GM23338 (cell line): ENCODE results near the gene SLC30A5. TPM values are rescaled to one million over a fixed set of nuclear protein-coding genes. Genes with fewer than 3 reads are reported as not detected.

ENCODE experiments used
- ATAC-seq: fragments of 200-7000 bp; cut with Tn5 transposase; 3 replicates; pipeline ENCODE4 v1.9.1; 2020
- DNase-seq: peaks from one replicate; pipeline ENCODE4 v3.0.0-alpha.2; 2015; ENCODE audit warnings: low spot score
- H2AFZ ChIP-seq: fragments of 200-600 bp; sonication (generic); 2 replicates; pipeline ENCODE4 v1.8.0; 2016; ENCODE audit warnings: antibody characterized with exemption, mild to moderate bottlenecking, moderate library complexity
- H3F3A ChIP-seq: fragments of 200-600 bp; sonication (generic); replicated peaks from 2 replicates; pipeline ENCODE4 v1.8.0; 2017; ENCODE audit warnings: antibody characterized with exemption, mixed run types, low read depth
- H3K27ac ChIP-seq: fragments of 200-600 bp; sonication (generic); 2 replicates; pipeline ENCODE4 v1.6.1; 2016; ENCODE audit warnings: low read depth
- H3K27me3 ChIP-seq: fragments of 200-600 bp; sonication (generic); 2 replicates; pipeline ENCODE4 v1.8.0; 2016; ENCODE audit warnings: mild to moderate bottlenecking, mixed run types, moderate library complexity; ENCODE audit not compliant: insufficient read depth
- H3K36me3 ChIP-seq: fragments of 200-600 bp; sonication (generic); 2 replicates; pipeline ENCODE4 v1.8.0; 2016; ENCODE audit warnings: mild to moderate bottlenecking; ENCODE audit not compliant: insufficient read depth
- H3K4me1 ChIP-seq: fragments of 200-600 bp; sonication (generic); 2 replicates; pipeline ENCODE4 v1.8.0; 2016; ENCODE audit warnings: mild to moderate bottlenecking, moderate library complexity; ENCODE audit not compliant: insufficient read depth
- H3K4me2 ChIP-seq: fragments of 200-600 bp; sonication (generic); 2 replicates; pipeline ENCODE4 v1.7.1; 2017; ENCODE audit warnings: mixed run types
- H3K4me3 ChIP-seq: fragments of 200-600 bp; sonication (generic); 2 replicates; pipeline ENCODE4 v1.6.1; 2016; ENCODE audit warnings: mixed run types
- H3K79me2 ChIP-seq: fragments of 200-600 bp; sonication (generic); replicated peaks from 2 replicates; pipeline ENCODE4 v1.8.0; 2017; ENCODE audit warnings: mild to moderate bottlenecking; ENCODE audit not compliant: insufficient read depth
- H3K9me2 ChIP-seq: fragments of 200-600 bp; sonication (generic); 2 replicates; pipeline ENCODE4 v1.8.0; 2017; ENCODE audit not compliant: insufficient read depth
- H4K20me1 ChIP-seq: fragments of 200-600 bp; sonication (generic); replicated peaks from 2 replicates; pipeline ENCODE4 v1.8.0; 2017; ENCODE audit warnings: mild to moderate bottlenecking; ENCODE audit not compliant: insufficient read depth
- H3K27ac Mint-ChIP-seq: 2 replicates; pipeline ENCODE4 v1.8.0; 2020; ENCODE audit warnings: inconsistent platforms, mild to moderate bottlenecking, moderate library complexity, mixed read lengths
- H3K27me3 Mint-ChIP-seq: 3 replicates; pipeline ENCODE4 v1.8.0; 2022; ENCODE audit warnings: low read depth, mild to moderate bottlenecking, moderate library complexity, mixed read lengths, inconsistent platforms; ENCODE audit not compliant: insufficient read depth, poor library complexity
- H3K36me3 Mint-ChIP-seq: 3 replicates; pipeline ENCODE4 v1.8.0; 2021; ENCODE audit warnings: low read depth, mild to moderate bottlenecking, inconsistent platforms, moderate library complexity, mixed read lengths
- H3K4me1 Mint-ChIP-seq: 3 replicates; pipeline ENCODE4 v1.8.0; 2020; ENCODE audit warnings: mild to moderate bottlenecking, inconsistent platforms, mixed read lengths
- H3K4me3 Mint-ChIP-seq: 3 replicates; pipeline ENCODE4 v1.8.0; 2021; ENCODE audit warnings: moderate library complexity, mild to moderate bottlenecking, inconsistent platforms, mixed read lengths
- H3K9me3 Mint-ChIP-seq: 3 replicates; pipeline ENCODE4 v1.8.0; 2020; ENCODE audit warnings: moderate library complexity, mild to moderate bottlenecking, inconsistent platforms, mixed read lengths
- CREB1 ChIP-seq: fragments of 250-450 bp; sonication (Bioruptor Pico); IDR thresholded peaks from 2 replicates; pipeline ENCODE4 v1.5.0; 2020; ENCODE audit warnings: low read depth, mild to moderate bottlenecking, moderate library complexity
- EZH2 ChIP-seq: fragments of 200-600 bp; sonication (generic); IDR thresholded peaks from one replicate; pipeline ENCODE4 v1.8.0; 2017; ENCODE audit warnings: antibody characterized with exemption, mild to moderate bottlenecking, low read depth; ENCODE audit not compliant: unreplicated experiment
- EZH2phosphoT487 ChIP-seq: fragments of 200-600 bp; sonication (generic); IDR thresholded peaks from one replicate; pipeline ENCODE4 v1.8.1; 2018; ENCODE audit warnings: antibody characterized with exemption; ENCODE audit not compliant: unreplicated experiment
- JUNB ChIP-seq: IDR thresholded peaks from one replicate; pipeline ENCODE4 v1.6.1; 2016; ENCODE audit warnings: antibody characterized with exemption; ENCODE audit not compliant: unreplicated experiment
- NANOG ChIP-seq: IDR thresholded peaks from 2 replicates; pipeline ENCODE4 v1.6.1; 2016; ENCODE audit warnings: antibody characterized with exemption, borderline replicate concordance
- REST ChIP-seq: IDR thresholded peaks from one replicate; pipeline ENCODE4 v1.6.1; 2018; ENCODE audit warnings: antibody characterized with exemption; ENCODE audit not compliant: unreplicated experiment
- STAT1 ChIP-seq: IDR thresholded peaks from one replicate; pipeline ENCODE4 v1.6.1; 2016; ENCODE audit warnings: antibody characterized with exemption; ENCODE audit not compliant: unreplicated experiment
- ZNF114 ChIP-seq: fragments of 250-450 bp; sonication (Bioruptor Pico); IDR thresholded peaks from 2 replicates; pipeline ENCODE4 v1.5.0; 2020; ENCODE audit warnings: mild to moderate bottlenecking, moderate library complexity
- polyA plus RNA-seq: library from polyadenylated mRNA; unstranded; fragments of >200 nt; fragmentation: Nextera tagmentation; extraction: Ambion mirVana; gene quantifications from 2 replicates; pipeline ENCODE4 v1.2.1, GENCODE V29; 2016
- total RNA-seq: library from RNA; depleted of rRNA; stranded (reverse); fragments of >200 nt; shearing (Covaris generic); gene quantifications from 2 replicates; pipeline ENCODE4 v1.2.3, GENCODE V29; 2014

Gene SLC30A5
- total and polyA plus RNA-seq, 2 experiments from 2014 or later: 38.2 to 43.2 TPM

GRCh38 chr5:69052181-69052580, 41.6 kb upstream of the SLC30A5 start:
- Mint-ChIP-seq H3K9me3 (peaks cover 5% of the 10 kb centered on the region; the same call in 2 of the 3 replicates), H3K27ac (no peak overlapping the region), H3K27me3 (peaks cover 2% of the 10 kb centered on the region), H3K36me3 (no peaks in the 10 kb centered on the region), H3K4me3 (no peak overlapping the region), H3K4me1 (no peaks in the 10 kb centered on the region)
- Histone ChIP-seq H3K4me2 (no peak overlapping the region), H3K4me3 (no peak overlapping the region), H4K20me1 (no peaks in the 10 kb centered on the region), H3K27ac (no peak overlapping the region), H3K4me1 (no peaks in the 10 kb centered on the region), H3K27me3 (no peaks in the 10 kb centered on the region), H3K79me2 (no peaks in the 10 kb centered on the region), H3K36me3 (no peaks in the 10 kb centered on the region), H3K9me2 (no peaks in the 10 kb centered on the region), H3F3A (no peaks in the 10 kb centered on the region), H2AFZ (no peak overlapping the region)
- no peak for TF ChIP-seq STAT1
- no peak for TF ChIP-seq REST
- TF ChIP-seq CREB1: no peak
- TF ChIP-seq ZNF114 (CRISPR knock-in tag): no peak
- TF ChIP-seq NANOG: no peak
- TF ChIP-seq EZH2: no peak
- TF ChIP-seq JUNB: no peak
- DNase-seq (no peak), ATAC-seq (no peak)

GRCh38 chr5:69074664-69075521, 18.9 kb upstream of the SLC30A5 start:
- ATAC-seq: no peak
- H3K9me2 ChIP-seq: no peaks in the 10 kb centered on the region
- Mint-ChIP-seq H3K27ac (no peak overlapping the region), H3K9me3 (no peaks in the 10 kb centered on the region), H3K4me1 (no peaks in the 10 kb centered on the region; the same call in 2 of the 3 replicates), H3K4me3 (no peak overlapping the region), H3K27me3 (peaks cover 6% of the 10 kb centered on the region), H3K36me3 (no peaks in the 10 kb centered on the region)
- H4K20me1 ChIP-seq: no peaks in the 10 kb centered on the region
- no peaks in the 10 kb centered on the region for H3F3A ChIP-seq
- no peaks in the 10 kb centered on the region for H3K4me1 ChIP-seq
- H3K4me2 ChIP-seq: no peak overlapping the region
- no peak overlapping the region for H3K4me3 ChIP-seq
- H2AFZ ChIP-seq: no peak overlapping the region
- no peak for TF ChIP-seq JUNB
- TF ChIP-seq EZH2phosphoT487: no peak
- no peak for DNase-seq
- H3K36me3 ChIP-seq: no peaks in the 10 kb centered on the region
- H3K27me3 ChIP-seq: no peaks in the 10 kb centered on the region
- no peak overlapping the region for H3K27ac ChIP-seq
- H3K79me2 ChIP-seq: no peaks in the 10 kb centered on the region
